Left lung (tissue), 10 donors: Measurements from ENCODE around the gene FARP1. TPM values are rescaled to one million over a fixed set of nuclear protein-coding genes. Genes with fewer than 3 reads are reported as not detected.

Source experiments
- ATAC-seq: fragments of 200-7000 bp; cut with Tn5 transposase; one replicate; pipeline ENCODE4 v1.9.1; 2020; ENCODE audit warnings: moderate library complexity
- DNase-seq, 4 donors: peaks; one replicate each; pipeline ENCODE4 v3.0.0-alpha.2; 2013 to 2020
- H3K27ac ChIP-seq, 2 donors: fragments of 200-600 bp; sonication (generic) in 1 of 2; one replicate each; pipeline versions ENCODE4 v1.5.0 to v1.8.0; 2020 to 2021
- H3K27me3 ChIP-seq, 2 donors: fragments of 200-600 bp; sonication (generic) in 1 of 2; one replicate each; pipeline versions ENCODE4 v1.5.0 to v1.8.0; 2020 to 2021
- H3K36me3 ChIP-seq, 2 donors: fragments of 200-600 bp; sonication (generic) in 1 of 2; one replicate each; pipeline versions ENCODE4 v1.5.0 to v1.8.0; 2020 to 2021
- H3K4me1 ChIP-seq, 2 donors: fragments of 200-600 bp; one replicate each; pipeline ENCODE4 v1.8.0; 2021
- H3K4me3 ChIP-seq, 2 donors: fragments of 200-600 bp; sonication (generic) in 1 of 2; one replicate each; pipeline versions ENCODE4 v1.5.0 to v1.8.0; 2020 to 2021; ENCODE audit warnings: mild to moderate bottlenecking in 1 of 2
- H3K9me3 ChIP-seq, 2 donors: fragments of 200-600 bp; sonication (generic) in 1 of 2; one replicate each; pipeline versions ENCODE4 v1.5.0 to v1.8.0; 2020 to 2021
- intact Hi-C, 2 donors: fragments of 100-400 bp; cut with DNase I; formaldehyde crosslinking; loops; one replicate each; pipeline versions ENCODE4 v1.11.2 to v1.14.2; 2022
- polyA plus RNA-seq, 6 donors: library from polyadenylated mRNA; unstranded; fragments of 120-200 nt; gene quantifications; one replicate each; pipeline ENCODE4 v1.2.1, GENCODE V29; 2013; ENCODE audit not compliant: insufficient read length in 6 of 6
- total RNA-seq, 2 donors: library from RNA; stranded (reverse); fragmentation: NEBNext Ultra II Directional; extraction: Animal tissue kit (Norgen Biotek cat#: 25700); gene quantifications; one replicate each; pipeline ENCODE4 v1.2.1, GENCODE V29; 2021
- TF ChIP-seq, protein P1 (sequence below), 2 donors: fragments of 200-600 bp; sonication (generic) in 1 of 2; IDR thresholded peaks; one replicate each; pipeline versions ENCODE4 v1.5.0 to v1.8.0; 2021; ENCODE audit warnings: antibody characterized with exemption in 2 of 2
- donor health status: DM: no; HTN: yes; CAD: no.
- donor health status: DM: no; HTN: no; CAD: no.

The FARP1 gene
- total and polyA plus RNA-seq, 8 donors = 78.9 to 142 (median 132) TPM

DNA sequence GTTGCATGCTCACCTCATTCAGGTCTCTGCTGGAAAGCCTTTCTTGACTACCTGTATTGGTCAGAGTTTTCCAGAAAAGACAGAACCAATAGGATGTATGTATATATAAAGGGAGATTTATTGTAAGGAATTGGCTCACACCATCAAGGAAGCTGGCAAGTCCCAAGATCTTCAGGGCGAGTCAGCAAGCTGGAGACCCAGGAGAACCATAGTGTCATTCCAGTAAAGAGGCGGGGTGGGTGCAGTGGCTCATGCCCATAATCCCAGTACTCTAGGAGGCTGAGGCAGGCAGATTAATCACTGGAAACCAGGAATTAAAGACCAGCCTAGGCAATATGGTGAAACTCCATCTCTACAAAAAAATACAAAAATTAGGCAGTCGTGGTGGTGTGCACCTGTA lies 30.4 kb upstream of the FARP1 start:
- TF ChIP-seq, protein P1, sequence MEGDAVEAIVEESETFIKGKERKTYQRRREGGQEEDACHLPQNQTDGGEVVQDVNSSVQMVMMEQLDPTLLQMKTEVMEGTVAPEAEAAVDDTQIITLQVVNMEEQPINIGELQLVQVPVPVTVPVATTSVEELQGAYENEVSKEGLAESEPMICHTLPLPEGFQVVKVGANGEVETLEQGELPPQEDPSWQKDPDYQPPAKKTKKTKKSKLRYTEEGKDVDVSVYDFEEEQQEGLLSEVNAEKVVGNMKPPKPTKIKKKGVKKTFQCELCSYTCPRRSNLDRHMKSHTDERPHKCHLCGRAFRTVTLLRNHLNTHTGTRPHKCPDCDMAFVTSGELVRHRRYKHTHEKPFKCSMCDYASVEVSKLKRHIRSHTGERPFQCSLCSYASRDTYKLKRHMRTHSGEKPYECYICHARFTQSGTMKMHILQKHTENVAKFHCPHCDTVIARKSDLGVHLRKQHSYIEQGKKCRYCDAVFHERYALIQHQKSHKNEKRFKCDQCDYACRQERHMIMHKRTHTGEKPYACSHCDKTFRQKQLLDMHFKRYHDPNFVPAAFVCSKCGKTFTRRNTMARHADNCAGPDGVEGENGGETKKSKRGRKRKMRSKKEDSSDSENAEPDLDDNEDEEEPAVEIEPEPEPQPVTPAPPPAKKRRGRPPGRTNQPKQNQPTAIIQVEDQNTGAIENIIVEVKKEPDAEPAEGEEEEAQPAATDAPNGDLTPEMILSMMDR (IDR thresholded peaks at IDR 0.05) = no peak
- no peak overlapping the region for H3K27ac ChIP-seq
- no peaks in the 10 kb centered on the region for H3K9me3 ChIP-seq
- no peaks in the 10 kb centered on the region for H3K27me3 ChIP-seq
- no peaks in the 10 kb centered on the region for H3K4me1 ChIP-seq
- no peak for DNase-seq
- no peak overlapping the region for H3K4me3 ChIP-seq
- intact Hi-C loops = no loop called here
- H3K36me3 ChIP-seq = no peaks in the 10 kb centered on the region
- ATAC-seq = no peak

DNA sequence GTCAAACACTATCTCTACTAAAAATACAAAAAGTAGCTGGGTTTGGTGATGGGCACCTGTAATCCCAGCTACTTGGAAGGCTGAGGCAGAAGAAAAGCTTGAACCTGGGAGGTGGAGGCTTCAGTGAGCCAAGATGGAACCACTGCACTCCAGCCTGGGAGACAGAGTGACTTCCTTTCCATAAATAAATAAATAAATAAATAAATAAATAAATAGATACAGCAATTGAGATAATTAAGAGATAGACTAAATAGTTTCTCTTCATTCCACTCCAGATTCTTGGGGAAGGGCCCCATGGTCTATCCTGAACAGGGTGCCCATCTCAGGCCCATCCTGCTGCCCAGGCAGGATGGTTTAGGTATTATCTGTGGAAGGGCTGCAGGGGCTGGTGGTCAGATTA lies 24.0 kb upstream of the FARP1 start:
- intact Hi-C loops = no loop called here
- no peak for ATAC-seq
- no peaks in the 10 kb centered on the region for H3K27me3 ChIP-seq
- H3K4me3 ChIP-seq = no peak overlapping the region
- no peaks in the 10 kb centered on the region for H3K4me1 ChIP-seq
- TF ChIP-seq, protein P1 (IDR thresholded peaks at IDR 0.05) = no peak
- H3K9me3 ChIP-seq = peaks cover 0 to 7% of the 10 kb centered on the region in 2 donors
- H3K36me3 ChIP-seq = no peaks in the 10 kb centered on the region
- no peak for DNase-seq
- H3K27ac ChIP-seq = no peak overlapping the region

DNA sequence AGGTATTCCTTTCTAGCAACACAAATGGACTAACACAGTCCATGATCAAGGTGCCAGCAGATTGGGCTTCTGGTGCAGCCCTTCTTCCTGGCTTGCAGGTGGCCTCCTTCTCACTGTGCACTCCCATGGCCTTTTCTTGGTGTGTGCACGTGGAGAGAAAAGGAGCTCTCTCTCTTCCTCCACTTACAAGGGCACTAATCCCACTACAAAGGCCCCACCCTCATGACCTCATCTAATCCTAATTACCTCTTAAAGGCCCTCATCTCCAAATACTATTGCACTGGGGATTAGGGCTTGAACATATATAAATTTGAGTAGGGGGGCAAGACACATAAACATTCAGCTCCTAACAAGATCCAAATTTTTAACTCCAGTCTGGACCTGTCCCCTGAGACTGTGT lies 19.7 kb upstream of the FARP1 start:
- ATAC-seq (no peak), DNase-seq (no peak)
- intact Hi-C loops = no loop called here
- Histone ChIP-seq H3K4me3 (no peak overlapping the region), H3K9me3 (peaks cover 0 to 9% of the 10 kb centered on the region in 2 donors), H3K4me1 (no peaks in the 10 kb centered on the region), H3K36me3 (no peaks in the 10 kb centered on the region), H3K27ac (no peak overlapping the region), H3K27me3 (no peaks in the 10 kb centered on the region)
- TF ChIP-seq, protein P1 (IDR thresholded peaks at IDR 0.05) = no peak

DNA sequence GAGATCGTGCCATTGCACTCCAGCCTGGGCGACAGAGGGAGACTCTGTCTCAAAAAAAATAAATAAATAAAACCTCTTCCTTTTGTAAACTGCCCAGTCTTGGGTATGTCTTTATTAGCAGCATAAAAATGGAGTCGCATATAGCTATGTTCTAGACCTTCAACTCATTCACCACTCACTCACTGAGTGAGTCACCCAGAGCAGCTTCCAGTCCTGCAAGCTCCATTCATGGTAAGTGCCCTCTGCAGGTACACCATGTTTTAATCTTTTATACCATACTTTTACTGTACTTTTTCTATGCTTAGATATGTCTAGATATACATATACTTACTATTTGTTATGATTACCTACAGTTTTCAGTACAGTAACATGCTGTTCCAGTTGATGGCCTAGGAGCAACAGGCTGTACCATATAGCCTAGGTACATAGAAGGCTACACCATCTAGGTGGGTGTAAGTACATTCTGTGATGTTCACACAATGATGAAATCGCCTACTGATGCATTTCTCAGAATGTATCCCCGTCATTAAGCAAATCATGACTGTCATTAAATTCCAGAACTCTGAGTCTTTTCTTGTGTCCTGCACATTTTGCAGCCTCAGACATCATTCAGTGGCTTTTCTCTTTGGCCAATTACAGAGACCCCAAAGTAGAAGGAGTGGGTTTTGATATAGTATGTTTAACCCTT lies 13.7 kb upstream of the FARP1 start:
- DNase-seq = no peak
- no peak for ATAC-seq
- Histone ChIP-seq H3K4me1 (no peaks in the 10 kb centered on the region), H3K27ac (no peak overlapping the region), H3K4me3 (no peak overlapping the region), H3K27me3 (no peaks in the 10 kb centered on the region), H3K36me3 (no peaks in the 10 kb centered on the region), H3K9me3 (no peaks in the 10 kb centered on the region)
- TF ChIP-seq, protein P1 (IDR thresholded peaks at IDR 0.05) = no peak
- intact Hi-C loops = no loop called here

DNA sequence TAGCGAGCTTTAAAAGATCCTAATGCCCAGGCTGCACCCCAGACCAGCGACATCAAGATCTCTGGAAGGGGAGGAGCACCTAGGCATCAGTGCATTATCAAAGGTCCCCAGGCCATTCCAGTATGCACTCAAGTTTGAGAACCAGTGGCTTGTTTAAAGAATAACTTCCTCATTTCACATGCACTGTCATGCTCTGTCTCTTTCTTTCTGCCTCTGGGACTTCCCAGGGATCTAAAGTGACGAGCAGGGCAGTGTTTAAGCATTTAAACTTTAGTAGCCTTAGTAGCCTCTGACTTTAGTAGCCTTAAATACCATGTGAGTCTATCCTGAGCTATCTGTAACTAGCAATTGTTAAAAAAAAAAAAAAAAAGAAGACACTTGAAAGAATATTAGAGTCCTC lies 8.9 kb upstream of the FARP1 start:
- H3K4me1 ChIP-seq = no peaks in the 10 kb centered on the region
- H3K4me3 ChIP-seq = no peak overlapping the region
- H3K9me3 ChIP-seq = no peaks in the 10 kb centered on the region
- TF ChIP-seq, protein P1 (IDR thresholded peaks at IDR 0.05) = no peak
- no peaks in the 10 kb centered on the region for H3K27me3 ChIP-seq
- intact Hi-C loops = no loop called here
- ATAC-seq (no peak), DNase-seq (no peak)
- H3K27ac ChIP-seq = no peak overlapping the region
- no peaks in the 10 kb centered on the region for H3K36me3 ChIP-seq
